SK-N-SH (cell line): Measurements from ENCODE around the gene COL25A1. TPM values are rescaled to one million over a fixed set of nuclear protein-coding genes. Genes with fewer than 3 reads are reported as not detected.

Experiments
- CTCF ChIA-PET: fragments of 300-600, 350-600 bp; formaldehyde crosslinking; extraction: SDS; loops from one replicate; lab custom pipeline; 2021; lab: Yijun Ruan, JAX
- POLR2A ChIA-PET: fragments of 350-600 bp; sonication (Branson Sonifier 250); formaldehyde crosslinking; extraction: SDS; loops from one replicate; lab custom pipeline; 2020; ENCODE audit warnings: antibody characterized with exemption, inconsistent platforms; lab: Yijun Ruan, JAX
- DNase-seq: peaks from one replicate; pipeline ENCODE4 v3.0.0; 2012
- H2AFZ ChIP-seq: fragments of 200-600 bp; sonication (generic); 2 replicates; pipeline ENCODE4 v1.8.1; 2016; ENCODE audit warnings: antibody characterized with exemption, mild to moderate bottlenecking, low read depth
- H3F3A ChIP-seq: fragments of 200-600 bp; sonication (generic); replicated peaks from 2 replicates; pipeline ENCODE3; 2016; ENCODE audit warnings: antibody characterized with exemption, mild to moderate bottlenecking; ENCODE audit not compliant: insufficient read depth
- H3K27ac ChIP-seq, 2 experiments: fragments of 200-500 bp in 1 of 2; fragments of 200-600 bp in 1 of 2; sonication (Bioruptor generic) in 1 of 2; sonication (generic), shearing (Covaris generic) in 1 of 2; 2 replicates each; pipeline versions ENCODE4 v1.5.1 to v1.6.1; 2014 to 2016; ENCODE audit warnings: low read depth in 2 of 2, inconsistent platforms in 1 of 2, low read length in 1 of 2, mild to moderate bottlenecking in 1 of 2, mixed read lengths in 1 of 2
- H3K27me3 ChIP-seq: fragments of 200-600 bp; sonication (generic), shearing (Covaris generic); 2 replicates; pipeline ENCODE4 v1.6.1; 2016; ENCODE audit warnings: mixed run types; ENCODE audit not compliant: insufficient read depth
- H3K36me3 ChIP-seq, 2 experiments: fragments of 200-500 bp in 1 of 2; fragments of 200-600 bp in 1 of 2; sonication (Bioruptor generic) in 1 of 2; sonication (generic) in 1 of 2; replicated peaks in 1 of 2; 2 replicates each; pipeline versions ENCODE3 to v1.5.1; 2014 to 2016; ENCODE audit warnings: low read length in 1 of 2, mild to moderate bottlenecking in 1 of 2; ENCODE audit not compliant: insufficient read depth in 2 of 2, control insufficient read depth in 1 of 2
- H3K4me1 ChIP-seq, 2 experiments: fragments of 200-500 bp in 1 of 2; fragments of 200-600 bp in 1 of 2; sonication (Bioruptor generic) in 1 of 2; sonication (generic), shearing (Covaris generic) in 1 of 2; 2 replicates each; pipeline versions ENCODE4 v1.5.1 to v1.6.1; 2014 to 2016; ENCODE audit warnings: low read depth in 1 of 2, low read length in 1 of 2, mixed run types in 1 of 2; ENCODE audit not compliant: insufficient read depth in 2 of 2, control insufficient read depth in 1 of 2
- H3K4me2 ChIP-seq: fragments of 200-600 bp; sonication (generic), shearing (Covaris generic); 2 replicates; pipeline ENCODE4 v1.6.1; 2017; ENCODE audit warnings: mixed run types
- H3K4me3 ChIP-seq, 2 experiments: fragments of 200-500 bp in 1 of 2; fragments of 200-600 bp in 1 of 2; sonication (Bioruptor generic) in 1 of 2; sonication (generic), shearing (Covaris generic) in 1 of 2; 2 replicates each; pipeline versions ENCODE4 v1.5.1 to v1.8.1; 2014 to 2016; ENCODE audit warnings: low read depth in 2 of 2, inconsistent platforms in 1 of 2, low read length in 1 of 2, mild to moderate bottlenecking in 1 of 2, mixed read lengths in 1 of 2, moderate library complexity in 1 of 2
- H3K79me2 ChIP-seq: fragments of 200-600 bp; sonication (generic); 2 replicates; pipeline ENCODE4 v1.8.1; 2017; ENCODE audit warnings: mild to moderate bottlenecking; ENCODE audit not compliant: insufficient read depth
- H3K9ac ChIP-seq: fragments of 200-600 bp; sonication (generic); 2 replicates; pipeline ENCODE4 v1.6.1; 2017; ENCODE audit warnings: mixed run types
- H3K9me2 ChIP-seq: fragments of 200-600 bp; sonication (generic); 2 replicates; pipeline ENCODE4 v1.6.1; 2017; ENCODE audit warnings: mixed run types
- H3K9me3 ChIP-seq: fragments of 200-600 bp; sonication (generic); 2 replicates; pipeline ENCODE4 v1.6.1; 2017; ENCODE audit warnings: mixed run types, mild to moderate bottlenecking, moderate library complexity
- H4K20me1 ChIP-seq: fragments of 200-600 bp; sonication (generic); 2 replicates; pipeline ENCODE4 v1.6.1; 2017; ENCODE audit warnings: mild to moderate bottlenecking, mixed run types; ENCODE audit not compliant: insufficient read depth
- CHD2 ChIP-seq: fragments of 150-350 bp; IDR thresholded peaks from 2 replicates; pipeline ENCODE4 v1.6.1; 2018; ENCODE audit warnings: low read length; ENCODE audit not compliant: partially characterized antibody
- CTCF ChIP-seq: fragments of 200-600 bp; sonication (generic); IDR thresholded peaks from 2 replicates; pipeline ENCODE4 v1.6.1; 2017; ENCODE audit warnings: antibody characterized with exemption, mild to moderate bottlenecking, moderate library complexity
- ELF1 ChIP-seq: IDR thresholded peaks from 2 replicates; pipeline ENCODE4 v1.4.0; 2012
- EP300 ChIP-seq, 2 experiments: IDR thresholded peaks; 2 replicates each; pipeline versions ENCODE4 v1.4.0 to v1.6.1; 2012; ENCODE audit warnings: borderline replicate concordance in 1 of 2, low read depth in 1 of 2, low read length in 1 of 2
- EZH2phosphoT487 ChIP-seq: fragments of 200-600 bp; sonication (generic); IDR thresholded peaks from 2 replicates; pipeline ENCODE4 v1.6.1; 2017; ENCODE audit warnings: low read depth, mixed run types, mild to moderate bottlenecking, antibody characterized with exemption, moderate library complexity, borderline replicate concordance
- FOSL2 ChIP-seq: IDR thresholded peaks from 2 replicates; pipeline ENCODE4 v1.4.0; 2012; ENCODE audit warnings: low read depth, mild to moderate bottlenecking, moderate library complexity, borderline replicate concordance
- GABPA ChIP-seq: IDR thresholded peaks from 2 replicates; pipeline ENCODE4 v1.4.0; 2012; ENCODE audit warnings: low read depth, mild to moderate bottlenecking
- GATA2 ChIP-seq: sonication (generic); formaldehyde crosslinking; IDR thresholded peaks from 2 replicates; pipeline ENCODE4 v1.5.0; 2020; ENCODE audit warnings: mild to moderate bottlenecking, missing genetic modification reagents
- MAX ChIP-seq: IDR thresholded peaks from 2 replicates; pipeline ENCODE4 v1.4.0; 2012; ENCODE audit warnings: low read depth
- NFIC ChIP-seq: IDR thresholded peaks from 2 replicates; pipeline ENCODE4 v1.4.0; 2012; ENCODE audit warnings: borderline replicate concordance
- RAD21 ChIP-seq: IDR thresholded peaks from 2 replicates; pipeline ENCODE4 v1.6.1; 2012; ENCODE audit warnings: mild to moderate bottlenecking, low read length
- REST ChIP-seq: IDR thresholded peaks from 2 replicates; pipeline ENCODE4 v1.6.1; 2012; ENCODE audit warnings: mild to moderate bottlenecking, low read depth, low read length, moderate library complexity
- RFX5 ChIP-seq: IDR thresholded peaks from 2 replicates; pipeline ENCODE4 v1.6.1; 2012; ENCODE audit warnings: mild to moderate bottlenecking, improper control_type of control experiment, low read length
- RXRA ChIP-seq: IDR thresholded peaks from 2 replicates; pipeline ENCODE4 v1.4.0; 2012; ENCODE audit warnings: low read depth, mild to moderate bottlenecking, borderline replicate concordance
- TCF12 ChIP-seq: IDR thresholded peaks from 2 replicates; pipeline ENCODE4 v1.4.0; 2012
- TEAD4 ChIP-seq: IDR thresholded peaks from 2 replicates; pipeline ENCODE4 v1.4.0; 2012; ENCODE audit warnings: mild to moderate bottlenecking, borderline replicate concordance; ENCODE audit not compliant: insufficient read depth
- USF1 ChIP-seq: IDR thresholded peaks from 2 replicates; pipeline ENCODE4 v1.4.0; 2012; ENCODE audit warnings: low read depth, borderline replicate concordance
- YY1 ChIP-seq: IDR thresholded peaks from 2 replicates; pipeline ENCODE4 v1.4.0; 2012; ENCODE audit warnings: low read depth, mild to moderate bottlenecking
- ZBTB33 ChIP-seq: IDR thresholded peaks from 2 replicates; pipeline ENCODE4 v1.4.0; 2012; ENCODE audit warnings: low read depth, borderline replicate concordance
- WGBS: methylation state at CpG from one replicate; pipeline ENCODE4 v1.1.6; 2017; ENCODE audit warnings: low lambda C conversion rate; 5-methylcytosine and 5-hydroxymethylcytosine counted together
- polyA plus RNA-seq, 3 experiments: library from polyadenylated mRNA; depleted of rRNA; stranded (reverse); fragments of >200 nt; gene quantifications; 2 replicates each; pipeline ENCODE4 v1.2.3, GENCODE V29; 2012

COL25A1 gene
- polyA plus RNA-seq, 1 of the 3 experiments (the other 2 are of a cell fraction), result not detected

GRCh38 chr4:108903464-108904221, 398.8 kb downstream of the COL25A1 start:
- no peak overlapping the region for H2AFZ ChIP-seq
- TF ChIP-seq MAX, result no peak
- no peak for TF ChIP-seq ZBTB33
- no peak for TF ChIP-seq TCF12
- no peak for TF ChIP-seq RFX5
- no peak for TF ChIP-seq ELF1
- no peak for TF ChIP-seq NFIC
- no peak for TF ChIP-seq YY1
- TF ChIP-seq EP300 (IDR thresholded peaks at IDR 0.05; ENCODE audit: borderline replicate concordance in 1 of 2, low read depth in 1 of 2, low read length in 1 of 2), result no peak
- no peak for TF ChIP-seq GABPA
- TF ChIP-seq RXRA, result no peak
- TF ChIP-seq TEAD4, result no peak
- TF ChIP-seq GATA2 (CRISPR knock-in tag), result no peak
- no peak for TF ChIP-seq CTCF
- no peak for TF ChIP-seq USF1
- TF ChIP-seq FOSL2, result no peak
- no peak for TF ChIP-seq REST
- no peak for TF ChIP-seq RAD21
- no peak for TF ChIP-seq CHD2
- TF ChIP-seq EZH2phosphoT487, result no peak
- DNase-seq, result no peak
- no peaks in the 10 kb centered on the region for H4K20me1 ChIP-seq
- H3K27me3 ChIP-seq, result peaks cover 21% of the 10 kb centered on the region; the same call in 1 of the 2 replicates
- 26% methylated on average over 4 of the region's 4 CpGs for WGBS
- H3K79me2 ChIP-seq, result no peaks in the 10 kb centered on the region
- H3K36me3 ChIP-seq, result no peaks in the 10 kb centered on the region
- no peak overlapping the region for H3K4me2 ChIP-seq
- CTCF ChIA-PET, result no interaction called here
- H3K9ac ChIP-seq, result no peak overlapping the region
- no peaks in the 10 kb centered on the region for H3F3A ChIP-seq
- H3K9me3 ChIP-seq, result no peaks in the 10 kb centered on the region
- no peaks in the 10 kb centered on the region for H3K9me2 ChIP-seq
- no peak overlapping the region for H3K4me3 ChIP-seq
- H3K27ac ChIP-seq, result no peak overlapping the region
- POLR2A ChIA-PET, result no interaction called here
- no peaks in the 10 kb centered on the region for H3K4me1 ChIP-seq
